Liver (tissue), 3 donors: ENCODE data around the gene CEP43.

Source experiments
- EGR1 ChIP-seq, 2 donors: IDR thresholded peaks; 2 replicates each; pipeline ENCODE4 v1.6.1; 2016 to 2018; ENCODE audit warnings: antibody characterized with exemption in 2 of 2, low read depth in 2 of 2
- FOXA1 ChIP-seq: IDR thresholded peaks from 2 replicates; pipeline ENCODE4 v1.6.1; 2016; ENCODE audit warnings: antibody characterized with exemption
- GABPA ChIP-seq, 2 donors: IDR thresholded peaks in 1 of 2; conservative IDR thresholded peaks in 1 of 2; 2 replicates each; pipeline ENCODE4 v1.6.1; 2016; ENCODE audit warnings: antibody characterized with exemption in 2 of 2, mild to moderate bottlenecking in 1 of 2, moderate library complexity in 1 of 2
- RAD21 ChIP-seq, 2 donors: IDR thresholded peaks; 2 replicates each; pipeline ENCODE4 v1.6.1; 2016; ENCODE audit warnings: antibody characterized with exemption in 2 of 2, mild to moderate bottlenecking in 2 of 2
- YY1 ChIP-seq: IDR thresholded peaks from 2 replicates; pipeline ENCODE4 v1.6.1; 2016; ENCODE audit warnings: antibody characterized with exemption, mild to moderate bottlenecking
- ZBTB33 ChIP-seq: IDR thresholded peaks from 2 replicates; pipeline ENCODE4 v1.6.1; 2016; ENCODE audit warnings: antibody characterized with exemption
- TF ChIP-seq, protein P1 (sequence below): fragments of 150-350 bp; IDR thresholded peaks from 2 replicates; pipeline ENCODE4 v1.5.1; 2017; ENCODE audit warnings: improper control_type of control experiment, low read depth, low read length; ENCODE audit not compliant: missing input control
- TF ChIP-seq, protein P2 (sequence below): IDR thresholded peaks from 2 replicates; pipeline ENCODE4 v1.6.1; 2016; ENCODE audit warnings: antibody characterized with exemption
- donor health status: healthy.
- donor health status: healthy.

GRCh38 chr6:166997768-166998255 is 1.4 kb upstream of the CEP43 start:
- TF ChIP-seq FOXA1 (no peak), RAD21 (IDR thresholded peaks at IDR 0.05) (peak in 1 of 2 donors; percentile 50), YY1 (peak; percentile 23), ZBTB33 (no peak), EGR1 (IDR thresholded peaks at IDR 0.05; ENCODE audit: low read depth in 2 of 2) (no peak), GABPA (IDR thresholded peaks at IDR 0.05 in 1 of 2, conservative IDR thresholded peaks at IDR 0.05 in 1 of 2) (no peak)
- TF ChIP-seq, protein P1, sequence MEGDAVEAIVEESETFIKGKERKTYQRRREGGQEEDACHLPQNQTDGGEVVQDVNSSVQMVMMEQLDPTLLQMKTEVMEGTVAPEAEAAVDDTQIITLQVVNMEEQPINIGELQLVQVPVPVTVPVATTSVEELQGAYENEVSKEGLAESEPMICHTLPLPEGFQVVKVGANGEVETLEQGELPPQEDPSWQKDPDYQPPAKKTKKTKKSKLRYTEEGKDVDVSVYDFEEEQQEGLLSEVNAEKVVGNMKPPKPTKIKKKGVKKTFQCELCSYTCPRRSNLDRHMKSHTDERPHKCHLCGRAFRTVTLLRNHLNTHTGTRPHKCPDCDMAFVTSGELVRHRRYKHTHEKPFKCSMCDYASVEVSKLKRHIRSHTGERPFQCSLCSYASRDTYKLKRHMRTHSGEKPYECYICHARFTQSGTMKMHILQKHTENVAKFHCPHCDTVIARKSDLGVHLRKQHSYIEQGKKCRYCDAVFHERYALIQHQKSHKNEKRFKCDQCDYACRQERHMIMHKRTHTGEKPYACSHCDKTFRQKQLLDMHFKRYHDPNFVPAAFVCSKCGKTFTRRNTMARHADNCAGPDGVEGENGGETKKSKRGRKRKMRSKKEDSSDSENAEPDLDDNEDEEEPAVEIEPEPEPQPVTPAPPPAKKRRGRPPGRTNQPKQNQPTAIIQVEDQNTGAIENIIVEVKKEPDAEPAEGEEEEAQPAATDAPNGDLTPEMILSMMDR, result peak; percentile 50
- TF ChIP-seq, protein P2, sequence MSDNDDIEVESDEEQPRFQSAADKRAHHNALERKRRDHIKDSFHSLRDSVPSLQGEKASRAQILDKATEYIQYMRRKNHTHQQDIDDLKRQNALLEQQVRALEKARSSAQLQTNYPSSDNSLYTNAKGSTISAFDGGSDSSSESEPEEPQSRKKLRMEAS, result no peak
